ENCODE results near the gene KCNA3. TPM values are rescaled to one million over a fixed set of nuclear protein-coding genes. Genes with fewer than 3 reads are reported as not detected.

Gene KCNA3
- total RNA-seq, 1 experiment from 2014 or later: 1.2 TPM

GRCh38 chr1:110633646-110634030, 41.1 kb downstream of the KCNA3 start:
- no peaks in the 10 kb centered on the region; the same call in 1 of the 2 replicates for H3K27me3 Mint-ChIP-seq (ENCODE audit: low read depth)
- DNase-seq (ENCODE audit: low spot score) (no peak), ATAC-seq (no peak)
- TF ChIP-seq ZNF263 (CRISPR knock-in tag; IDR thresholded peaks at IDR 0.05; ENCODE audit: low read depth): no peak
- TF ChIP-seq PREB (CRISPR knock-in tag; IDR thresholded peaks at IDR 0.05; ENCODE audit: borderline replicate concordance): no peak
- no peak for TF ChIP-seq SMAD4 (CRISPR knock-in tag; IDR thresholded peaks at IDR 0.05)
- no peak for TF ChIP-seq KAT7 (CRISPR knock-in tag; IDR thresholded peaks at IDR 0.05; ENCODE audit: borderline replicate concordance)
- no peak for TF ChIP-seq STAT6 (CRISPR knock-in tag; conservative IDR thresholded peaks at IDR 0.05; ENCODE audit: low read depth)
- TF ChIP-seq CDX4 (CRISPR knock-in tag; IDR thresholded peaks at IDR 0.05; ENCODE audit: borderline replicate concordance): no peak
- no peak for TF ChIP-seq ZMAT4 (CRISPR knock-in tag; IDR thresholded peaks at IDR 0.05)
- TF ChIP-seq ZNF532 (CRISPR knock-in tag; IDR thresholded peaks at IDR 0.05; ENCODE audit: borderline replicate concordance): no peak
- no peak for TF ChIP-seq GTF2I (CRISPR knock-in tag; conservative IDR thresholded peaks at IDR 0.05)
- no peak for TF ChIP-seq E2F4 (CRISPR knock-in tag; IDR thresholded peaks at IDR 0.05; ENCODE audit: borderline replicate concordance, low read depth)
- TF ChIP-seq RELA (CRISPR knock-in tag; IDR thresholded peaks at IDR 0.05; ENCODE audit: borderline replicate concordance): no peak
- TF ChIP-seq EMX1 (CRISPR knock-in tag; IDR thresholded peaks at IDR 0.05): no peak
- no peak for TF ChIP-seq MYBL2 (CRISPR knock-in tag; IDR thresholded peaks at IDR 0.05)
- TF ChIP-seq ETV6 (CRISPR knock-in tag; IDR thresholded peaks at IDR 0.05): no peak
- no peak for TF ChIP-seq NFE2L1 (CRISPR knock-in tag; IDR thresholded peaks at IDR 0.05)
- no peak for TF ChIP-seq AR (CRISPR knock-in tag; IDR thresholded peaks at IDR 0.05)
- TF ChIP-seq ATF2 (CRISPR knock-in tag; IDR thresholded peaks at IDR 0.05; ENCODE audit: borderline replicate concordance, low read depth): no peak
- TF ChIP-seq ZNF138 (CRISPR knock-in tag; conservative IDR thresholded peaks at IDR 0.05): no peak
- no peaks in the 10 kb centered on the region for H3K36me3 Mint-ChIP-seq
- ChIA-PET POLR2A (no interaction called here), CTCF (interaction anchor here (1.4 to 5.6 kb wide), 2 partner anchors 40 to 147 kb away, joined by 3 to 58 read pairs; no protein-coding TSS in a partner anchor)
- H3K4me3 Mint-ChIP-seq: no peak overlapping the region
- no peaks in the 10 kb centered on the region for H3K9me3 Mint-ChIP-seq
- no peak overlapping the region for H3K27ac Mint-ChIP-seq
- no peaks in the 10 kb centered on the region for H3K4me1 Mint-ChIP-seq
